GM23338 (cell line): Measurements from ENCODE around the gene PODN. TPM values are rescaled to one million over a fixed set of nuclear protein-coding genes. Genes with fewer than 3 reads are reported as not detected.

Experiments used
- ATAC-seq: fragments of 200-7000 bp; cut with Tn5 transposase; 3 replicates; pipeline ENCODE4 v1.9.1; 2020
- DNase-seq: peaks from one replicate; pipeline ENCODE4 v3.0.0-alpha.2; 2015; ENCODE audit warnings: low spot score
- H2AFZ ChIP-seq: fragments of 200-600 bp; sonication (generic); 2 replicates; pipeline ENCODE4 v1.8.0; 2016; ENCODE audit warnings: antibody characterized with exemption, mild to moderate bottlenecking, moderate library complexity
- H3F3A ChIP-seq: fragments of 200-600 bp; sonication (generic); replicated peaks from 2 replicates; pipeline ENCODE4 v1.8.0; 2017; ENCODE audit warnings: antibody characterized with exemption, mixed run types, low read depth
- H3K27ac ChIP-seq: fragments of 200-600 bp; sonication (generic); 2 replicates; pipeline ENCODE4 v1.6.1; 2016; ENCODE audit warnings: low read depth
- H3K27me3 ChIP-seq: fragments of 200-600 bp; sonication (generic); 2 replicates; pipeline ENCODE4 v1.8.0; 2016; ENCODE audit warnings: mild to moderate bottlenecking, mixed run types, moderate library complexity; ENCODE audit not compliant: insufficient read depth
- H3K36me3 ChIP-seq: fragments of 200-600 bp; sonication (generic); 2 replicates; pipeline ENCODE4 v1.8.0; 2016; ENCODE audit warnings: mild to moderate bottlenecking; ENCODE audit not compliant: insufficient read depth
- H3K4me1 ChIP-seq: fragments of 200-600 bp; sonication (generic); 2 replicates; pipeline ENCODE4 v1.8.0; 2016; ENCODE audit warnings: mild to moderate bottlenecking, moderate library complexity; ENCODE audit not compliant: insufficient read depth
- H3K4me2 ChIP-seq: fragments of 200-600 bp; sonication (generic); 2 replicates; pipeline ENCODE4 v1.7.1; 2017; ENCODE audit warnings: mixed run types
- H3K4me3 ChIP-seq: fragments of 200-600 bp; sonication (generic); 2 replicates; pipeline ENCODE4 v1.6.1; 2016; ENCODE audit warnings: mixed run types
- H3K79me2 ChIP-seq: fragments of 200-600 bp; sonication (generic); replicated peaks from 2 replicates; pipeline ENCODE4 v1.8.0; 2017; ENCODE audit warnings: mild to moderate bottlenecking; ENCODE audit not compliant: insufficient read depth
- H3K9me2 ChIP-seq: fragments of 200-600 bp; sonication (generic); 2 replicates; pipeline ENCODE4 v1.8.0; 2017; ENCODE audit not compliant: insufficient read depth
- H4K20me1 ChIP-seq: fragments of 200-600 bp; sonication (generic); replicated peaks from 2 replicates; pipeline ENCODE4 v1.8.0; 2017; ENCODE audit warnings: mild to moderate bottlenecking; ENCODE audit not compliant: insufficient read depth
- H3K27ac Mint-ChIP-seq: 2 replicates; pipeline ENCODE4 v1.8.0; 2020; ENCODE audit warnings: inconsistent platforms, mild to moderate bottlenecking, moderate library complexity, mixed read lengths
- H3K27me3 Mint-ChIP-seq: 3 replicates; pipeline ENCODE4 v1.8.0; 2022; ENCODE audit warnings: low read depth, mild to moderate bottlenecking, moderate library complexity, mixed read lengths, inconsistent platforms; ENCODE audit not compliant: insufficient read depth, poor library complexity
- H3K36me3 Mint-ChIP-seq: 3 replicates; pipeline ENCODE4 v1.8.0; 2021; ENCODE audit warnings: low read depth, mild to moderate bottlenecking, inconsistent platforms, moderate library complexity, mixed read lengths
- H3K4me1 Mint-ChIP-seq: 3 replicates; pipeline ENCODE4 v1.8.0; 2020; ENCODE audit warnings: mild to moderate bottlenecking, inconsistent platforms, mixed read lengths
- H3K4me3 Mint-ChIP-seq: 3 replicates; pipeline ENCODE4 v1.8.0; 2021; ENCODE audit warnings: moderate library complexity, mild to moderate bottlenecking, inconsistent platforms, mixed read lengths
- H3K9me3 Mint-ChIP-seq: 3 replicates; pipeline ENCODE4 v1.8.0; 2020; ENCODE audit warnings: moderate library complexity, mild to moderate bottlenecking, inconsistent platforms, mixed read lengths
- NANOG ChIP-seq: IDR thresholded peaks from 2 replicates; pipeline ENCODE4 v1.6.1; 2016; ENCODE audit warnings: antibody characterized with exemption, borderline replicate concordance
- ZNF331 ChIP-seq: fragments of 250-450 bp; sonication (Bioruptor Pico); IDR thresholded peaks from 2 replicates; pipeline ENCODE4 v1.5.0; 2020; ENCODE audit warnings: low read depth, mild to moderate bottlenecking, moderate library complexity
- ZNF462 ChIP-seq: fragments of 250-450 bp; sonication (Bioruptor Pico); IDR thresholded peaks from 2 replicates; pipeline ENCODE4 v1.5.0; 2020; ENCODE audit warnings: mild to moderate bottlenecking, moderate library complexity
- polyA plus RNA-seq: library from polyadenylated mRNA; unstranded; fragments of >200 nt; fragmentation: Nextera tagmentation; extraction: Ambion mirVana; gene quantifications from 2 replicates; pipeline ENCODE4 v1.2.1, GENCODE V29; 2016
- total RNA-seq: library from RNA; depleted of rRNA; stranded (reverse); fragments of >200 nt; shearing (Covaris generic); gene quantifications from 2 replicates; pipeline ENCODE4 v1.2.3, GENCODE V29; 2014
- TF ChIP-seq, protein P1 (sequence below): IDR thresholded peaks from 2 replicates; pipeline ENCODE4 v1.6.1; 2016; ENCODE audit warnings: antibody characterized with exemption

Gene PODN
- total and polyA plus RNA-seq, 2 experiments from 2014 or later: 0.16 to 0.24 TPM

DNA sequence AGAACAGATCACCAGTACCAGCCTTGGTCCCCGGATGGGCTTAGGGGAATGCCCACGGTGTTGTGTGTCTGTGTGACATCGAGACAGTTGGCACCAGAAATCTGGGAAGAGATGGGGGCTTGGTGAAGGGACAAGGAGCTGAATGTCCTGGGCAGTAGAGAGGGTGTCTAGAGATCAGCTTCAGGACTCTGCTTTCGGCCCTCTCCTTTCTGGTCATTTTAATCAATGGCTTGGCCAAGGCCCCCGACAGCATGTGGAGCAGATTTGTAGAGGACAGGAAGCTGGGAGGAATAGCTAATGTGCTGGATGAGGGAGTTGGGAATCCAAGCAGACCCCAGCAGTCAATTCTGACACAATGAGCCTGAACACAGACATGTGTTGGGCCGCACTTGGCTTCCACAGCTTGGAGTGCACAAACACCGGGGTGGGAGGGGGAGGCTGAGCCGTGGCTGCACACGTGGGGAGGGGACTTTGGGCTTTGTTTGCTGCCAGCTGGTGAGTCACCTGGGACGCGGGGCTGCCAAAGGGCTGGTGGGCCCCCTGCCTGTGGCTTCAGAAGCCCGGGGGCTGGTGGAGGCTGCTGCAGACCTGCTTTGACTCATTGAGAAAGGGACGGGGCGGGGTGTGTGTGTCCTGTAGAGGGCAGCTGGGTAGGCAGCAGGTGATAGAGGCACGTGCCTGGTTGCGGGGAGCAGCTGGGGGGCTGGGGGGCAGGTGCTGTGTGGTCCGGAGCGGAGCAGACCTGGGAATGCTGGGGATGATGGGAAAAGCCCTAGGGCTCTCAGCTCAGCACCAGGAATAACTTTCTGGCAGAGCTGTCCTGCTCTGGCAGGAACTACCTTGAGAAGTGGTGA lies 59.5 kb downstream of the PODN start:
- Histone ChIP-seq H3K36me3 (no peaks in the 10 kb centered on the region), H2AFZ (peak overlapping the region; percentile 47; the same call in 1 of the 2 replicates), H3K79me2 (no peaks in the 10 kb centered on the region), H4K20me1 (no peaks in the 10 kb centered on the region), H3K4me3 (no peak overlapping the region), H3K27me3 (no peaks in the 10 kb centered on the region), H3K9me2 (no peaks in the 10 kb centered on the region), H3F3A (no peaks in the 10 kb centered on the region), H3K4me1 (peaks cover 4% of the 10 kb centered on the region; the same call in 1 of the 2 replicates), H3K4me2 (no peak overlapping the region), H3K27ac (no peak overlapping the region)
- no peak for DNase-seq
- no peaks in the 10 kb centered on the region for H3K36me3 Mint-ChIP-seq
- H3K9me3 Mint-ChIP-seq: no peaks in the 10 kb centered on the region
- H3K27ac Mint-ChIP-seq: no peak overlapping the region
- TF ChIP-seq ZNF462 (CRISPR knock-in tag): no peak
- TF ChIP-seq ZNF331: no peak
- TF ChIP-seq, protein P1, sequence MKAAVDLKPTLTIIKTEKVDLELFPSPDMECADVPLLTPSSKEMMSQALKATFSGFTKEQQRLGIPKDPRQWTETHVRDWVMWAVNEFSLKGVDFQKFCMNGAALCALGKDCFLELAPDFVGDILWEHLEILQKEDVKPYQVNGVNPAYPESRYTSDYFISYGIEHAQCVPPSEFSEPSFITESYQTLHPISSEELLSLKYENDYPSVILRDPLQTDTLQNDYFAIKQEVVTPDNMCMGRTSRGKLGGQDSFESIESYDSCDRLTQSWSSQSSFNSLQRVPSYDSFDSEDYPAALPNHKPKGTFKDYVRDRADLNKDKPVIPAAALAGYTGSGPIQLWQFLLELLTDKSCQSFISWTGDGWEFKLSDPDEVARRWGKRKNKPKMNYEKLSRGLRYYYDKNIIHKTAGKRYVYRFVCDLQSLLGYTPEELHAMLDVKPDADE: no peak
- no peak for TF ChIP-seq NANOG
- H3K4me1 Mint-ChIP-seq: peaks cover 33% of the 10 kb centered on the region
- H3K27me3 Mint-ChIP-seq: peaks cover 11% of the 10 kb centered on the region
- H3K4me3 Mint-ChIP-seq: no peak overlapping the region
- no peak for ATAC-seq
